Measurements from ENCODE around the gene ITSN1. TPM values are rescaled to one million over a fixed set of nuclear protein-coding genes. Genes with fewer than 3 reads are reported as not detected.
A peak's percentile ranks its signal among the peaks of the same experiment; 100 is the strongest.

ITSN1 gene
- total and polyA plus RNA-seq, 2 experiments from 2014 or later, result 77.9 to 95.7 TPM

DNA sequence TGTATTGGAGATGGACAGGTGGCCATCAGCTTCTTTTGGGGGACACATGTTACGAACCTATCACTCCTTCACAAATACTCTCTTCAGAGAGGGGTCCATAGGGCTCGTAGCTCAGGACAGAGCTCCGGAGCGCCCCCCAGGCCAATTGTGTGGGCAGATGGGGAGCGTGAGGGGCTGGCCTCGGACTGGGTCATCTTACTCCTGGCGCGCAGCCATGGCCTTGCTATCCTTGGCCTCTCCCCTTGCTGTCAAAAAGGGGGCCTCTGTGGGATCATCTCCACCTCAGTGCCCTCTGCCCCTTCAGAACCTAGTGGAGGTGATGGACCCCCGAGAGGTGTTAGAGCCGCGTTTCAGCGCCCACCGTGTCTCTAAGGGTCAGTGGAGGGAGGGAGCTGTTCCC is 238.3 kb downstream of the ITSN1 start (continued):
- TF ChIP-seq, protein P1, sequence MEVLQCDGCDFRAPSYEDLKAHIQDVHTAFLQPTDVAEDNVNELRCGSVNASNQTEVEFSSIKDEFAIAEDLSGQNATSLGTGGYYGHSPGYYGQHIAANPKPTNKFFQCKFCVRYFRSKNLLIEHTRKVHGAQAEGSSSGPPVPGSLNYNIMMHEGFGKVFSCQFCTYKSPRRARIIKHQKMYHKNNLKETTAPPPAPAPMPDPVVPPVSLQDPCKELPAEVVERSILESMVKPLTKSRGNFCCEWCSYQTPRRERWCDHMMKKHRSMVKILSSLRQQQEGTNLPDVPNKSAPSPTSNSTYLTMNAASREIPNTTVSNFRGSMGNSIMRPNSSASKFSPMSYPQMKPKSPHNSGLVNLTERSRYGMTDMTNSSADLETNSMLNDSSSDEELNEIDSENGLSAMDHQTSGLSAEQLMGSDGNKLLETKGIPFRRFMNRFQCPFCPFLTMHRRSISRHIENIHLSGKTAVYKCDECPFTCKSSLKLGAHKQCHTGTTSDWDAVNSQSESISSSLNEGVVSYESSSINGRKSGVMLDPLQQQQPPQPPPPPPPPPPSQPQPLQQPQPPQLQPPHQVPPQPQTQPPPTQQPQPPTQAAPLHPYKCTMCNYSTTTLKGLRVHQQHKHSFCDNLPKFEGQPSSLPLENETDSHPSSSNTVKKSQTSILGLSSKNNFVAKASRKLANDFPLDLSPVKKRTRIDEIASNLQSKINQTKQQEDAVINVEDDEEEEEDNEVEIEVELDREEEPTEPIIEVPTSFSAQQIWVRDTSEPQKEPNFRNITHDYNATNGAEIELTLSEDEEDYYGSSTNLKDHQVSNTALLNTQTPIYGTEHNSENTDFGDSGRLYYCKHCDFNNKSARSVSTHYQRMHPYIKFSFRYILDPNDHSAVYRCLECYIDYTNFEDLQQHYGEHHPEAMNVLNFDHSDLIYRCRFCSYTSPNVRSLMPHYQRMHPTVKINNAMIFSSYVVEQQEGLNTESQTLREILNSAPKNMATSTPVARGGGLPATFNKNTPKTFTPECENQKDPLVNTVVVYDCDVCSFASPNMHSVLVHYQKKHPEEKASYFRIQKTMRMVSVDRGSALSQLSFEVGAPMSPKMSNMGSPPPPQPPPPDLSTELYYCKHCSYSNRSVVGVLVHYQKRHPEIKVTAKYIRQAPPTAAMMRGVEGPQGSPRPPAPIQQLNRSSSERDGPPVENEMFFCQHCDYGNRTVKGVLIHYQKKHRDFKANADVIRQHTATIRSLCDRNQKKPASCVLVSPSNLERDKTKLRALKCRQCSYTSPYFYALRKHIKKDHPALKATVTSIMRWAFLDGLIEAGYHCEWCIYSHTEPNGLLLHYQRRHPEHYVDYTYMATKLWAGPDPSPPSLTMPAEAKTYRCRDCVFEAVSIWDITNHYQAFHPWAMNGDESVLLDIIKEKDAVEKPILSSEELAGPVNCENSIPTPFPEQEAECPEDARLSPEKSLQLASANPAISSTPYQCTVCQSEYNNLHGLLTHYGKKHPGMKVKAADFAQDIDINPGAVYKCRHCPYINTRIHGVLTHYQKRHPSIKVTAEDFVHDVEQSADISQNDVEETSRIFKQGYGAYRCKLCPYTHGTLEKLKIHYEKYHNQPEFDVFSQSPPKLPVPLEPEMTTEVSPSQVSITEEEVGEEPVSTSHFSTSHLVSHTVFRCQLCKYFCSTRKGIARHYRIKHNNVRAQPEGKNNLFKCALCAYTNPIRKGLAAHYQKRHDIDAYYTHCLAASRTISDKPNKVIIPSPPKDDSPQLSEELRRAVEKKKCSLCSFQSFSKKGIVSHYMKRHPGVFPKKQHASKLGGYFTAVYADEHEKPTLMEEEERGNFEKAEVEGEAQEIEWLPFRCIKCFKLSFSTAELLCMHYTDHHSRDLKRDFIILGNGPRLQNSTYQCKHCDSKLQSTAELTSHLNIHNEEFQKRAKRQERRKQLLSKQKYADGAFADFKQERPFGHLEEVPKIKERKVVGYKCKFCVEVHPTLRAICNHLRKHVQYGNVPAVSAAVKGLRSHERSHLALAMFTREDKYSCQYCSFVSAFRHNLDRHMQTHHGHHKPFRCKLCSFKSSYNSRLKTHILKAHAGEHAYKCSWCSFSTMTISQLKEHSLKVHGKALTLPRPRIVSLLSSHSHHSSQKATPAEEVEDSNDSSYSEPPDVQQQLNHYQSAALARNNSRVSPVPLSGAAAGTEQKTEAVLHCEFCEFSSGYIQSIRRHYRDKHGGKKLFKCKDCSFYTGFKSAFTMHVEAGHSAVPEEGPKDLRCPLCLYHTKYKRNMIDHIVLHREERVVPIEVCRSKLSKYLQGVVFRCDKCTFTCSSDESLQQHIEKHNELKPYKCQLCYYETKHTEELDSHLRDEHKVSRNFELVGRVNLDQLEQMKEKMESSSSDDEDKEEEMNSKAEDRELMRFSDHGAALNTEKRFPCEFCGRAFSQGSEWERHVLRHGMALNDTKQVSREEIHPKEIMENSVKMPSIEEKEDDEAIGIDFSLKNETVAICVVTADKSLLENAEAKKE (CRISPR knock-in tag; IDR thresholded peaks at IDR 0.05), result no peak

- Histone ChIP-seq H3K79me2 (replicated peaks; ENCODE audit: insufficient read depth) (no peaks in the 10 kb centered on the region), H3K27me3 (ENCODE audit: insufficient read depth) (no peaks in the 10 kb centered on the region), H3K4me1 (ENCODE audit: insufficient read depth) (peaks cover 7% of the 10 kb centered on the region), H3F3A (replicated peaks; ENCODE audit: low read depth) (no peaks in the 10 kb centered on the region), H3K36me3 (ENCODE audit: insufficient read depth) (no peaks in the 10 kb centered on the region), H3K27ac (ENCODE audit: low read depth) (no peak overlapping the region), H3K4me2 (no peak overlapping the region), H3K4me3 (no peak overlapping the region), H2AFZ (peak overlapping the region; percentile 78; the same call in 1 of the 2 replicates), H3K9me2 (ENCODE audit: insufficient read depth) (peaks cover 8% of the 10 kb centered on the region; the same call in 1 of the 2 replicates), H4K20me1 (replicated peaks; ENCODE audit: insufficient read depth) (no peaks in the 10 kb centered on the region)
- H3K9me3 Mint-ChIP-seq, result no peaks in the 10 kb centered on the region
- no peak overlapping the region for H3K27ac Mint-ChIP-seq
- no peaks in the 10 kb centered on the region; the same call in 2 of the 3 replicates for H3K36me3 Mint-ChIP-seq (ENCODE audit: low read depth)
- H3K27me3 Mint-ChIP-seq (ENCODE audit: insufficient read depth, low read depth, poor library complexity), result no peaks in the 10 kb centered on the region
- ATAC-seq, result no peak
- no peak overlapping the region for H3K4me3 Mint-ChIP-seq
- TF ChIP-seq EZH2phosphoT487 (IDR thresholded peaks at IDR 0.05; ENCODE audit: unreplicated experiment), result no peak
- no peak for TF ChIP-seq CREB1 (CRISPR knock-in tag; IDR thresholded peaks at IDR 0.05; ENCODE audit: low read depth)
- H3K4me1 Mint-ChIP-seq, result peaks cover 13% of the 10 kb centered on the region
- no peak for DNase-seq (ENCODE audit: low spot score)
Observed at GRCh38 chr21:33881689-33882440, 239.6 kb downstream of the ITSN1 start.
